GM21619 (cell line): ENCODE data around the gene GAST.
"Not testable (repeated sequence)": the region's sequence is repeated elsewhere in the genome, so short reads cannot be mapped to it uniquely, and the experiment has no call there.

ENCODE experiments used
- ATAC-seq: cut with Tn5 transposase; IDR thresholded peaks from one replicate; pipeline ENCODE4 v1.9.1; 2021; ENCODE audit not compliant: unreplicated experiment

GAST gene, protein sequence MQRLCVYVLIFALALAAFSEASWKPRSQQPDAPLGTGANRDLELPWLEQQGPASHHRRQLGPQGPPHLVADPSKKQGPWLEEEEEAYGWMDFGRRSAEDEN

GRCh38 chr17:41711669-41712400 lies at the start of gene GAST:
TSS of gene GAST (plus strand) at chr17:41712331. CDS start at chr17:41715437, 3,106 bp downstream.
- no peak for ATAC-seq

DNA sequence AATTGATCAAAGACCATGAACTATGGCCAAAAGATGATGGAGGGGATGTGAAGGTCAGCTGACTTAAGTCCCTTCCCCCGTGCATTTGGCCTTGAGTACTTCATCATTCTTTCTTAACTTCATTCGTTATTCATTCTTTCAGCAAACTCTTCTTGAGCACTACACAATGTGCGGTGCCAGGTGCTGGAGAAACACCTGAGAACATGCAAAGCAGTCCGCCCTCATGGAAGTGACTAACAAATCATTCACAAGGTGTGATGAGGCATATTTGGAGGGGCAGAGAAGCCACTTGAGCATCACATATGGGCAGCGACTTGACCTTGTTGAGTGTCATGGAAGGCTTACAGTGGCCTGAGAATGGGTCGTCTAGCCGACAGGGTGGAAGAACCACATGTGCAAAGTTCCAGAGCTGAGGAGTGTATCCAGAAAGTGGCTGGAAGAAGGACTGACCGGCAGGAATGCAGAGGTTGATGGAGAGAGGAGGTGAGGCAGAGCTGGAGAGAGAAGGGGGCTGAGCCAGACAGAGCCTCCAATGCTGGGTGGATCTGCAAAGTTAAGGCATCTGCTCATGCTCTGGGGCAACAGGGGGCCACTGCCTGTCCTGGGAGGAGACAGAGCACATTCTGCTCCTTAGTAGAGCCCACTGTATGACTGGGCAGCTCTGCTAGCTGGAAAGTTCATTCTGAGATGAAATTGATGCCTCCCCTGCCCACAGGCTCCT lies 48.5 kb upstream of the GAST start:
- no peak for ATAC-seq

GRCh38 chr17:41664172-41664457 lies 48.0 kb upstream of the GAST start:
- no peak for ATAC-seq

GRCh38 chr17:41664587-41665565 lies 47.3 kb upstream of the GAST start:
- ATAC-seq, result no peak

GRCh38 chr17:41665566-41666236 lies 46.4 kb upstream of the GAST start:
- ATAC-seq, result peak; percentile 51

DNA sequence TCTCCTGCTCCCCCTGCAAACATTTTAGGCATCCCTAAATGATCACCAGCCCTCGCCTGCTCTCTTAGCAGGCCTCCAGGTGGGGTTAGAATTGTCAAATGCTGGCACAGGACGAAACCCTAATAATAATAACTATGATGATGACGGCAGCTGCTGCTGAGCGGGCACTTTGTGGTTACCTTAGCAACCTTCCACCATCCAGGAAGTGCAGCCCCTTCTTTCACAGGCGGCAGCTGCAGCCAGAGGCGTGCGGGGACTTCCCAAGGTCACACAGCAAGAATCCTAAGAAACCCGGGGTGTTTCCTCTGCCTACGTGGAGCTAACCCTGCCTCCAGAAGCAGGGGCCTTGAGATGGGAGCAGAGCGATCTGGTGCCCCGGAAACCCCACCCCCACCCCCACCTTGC lies 45.9 kb upstream of the GAST start:
- ATAC-seq, result peak; percentile 33

DNA sequence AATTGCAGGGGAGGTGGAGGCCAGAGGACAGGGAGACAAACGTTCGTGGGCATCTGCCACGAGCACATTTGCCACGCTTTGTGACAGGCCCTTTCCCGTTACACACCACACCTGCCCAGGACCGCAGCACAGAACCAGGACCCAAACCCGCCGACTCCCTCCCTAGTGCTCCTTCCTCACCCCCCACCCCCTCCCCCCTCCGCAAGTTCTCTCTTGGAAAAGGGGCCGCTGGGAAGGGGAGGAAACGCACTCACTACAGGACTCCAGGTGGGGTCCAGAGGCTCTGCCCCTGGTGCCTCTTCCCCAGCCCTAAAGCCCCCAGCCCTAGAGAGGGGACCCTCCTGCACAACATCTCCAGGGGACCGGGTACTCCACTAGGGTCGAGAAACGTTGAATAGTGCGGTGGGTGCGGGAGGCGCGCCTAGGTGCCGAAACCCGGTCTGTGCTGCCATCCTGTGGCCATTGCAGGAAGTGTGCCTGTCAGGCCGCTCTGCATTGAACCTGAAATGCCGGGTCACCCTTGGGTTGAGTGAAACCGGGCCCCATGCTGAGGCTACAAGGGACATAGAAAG lies 45.3 kb upstream of the GAST start:
- peak; percentile 45 for ATAC-seq

- ATAC-seq, result no peak
Measured at GRCh38 chr17:41667280-41668041, 44.7 kb upstream of the GAST start.

DNA sequence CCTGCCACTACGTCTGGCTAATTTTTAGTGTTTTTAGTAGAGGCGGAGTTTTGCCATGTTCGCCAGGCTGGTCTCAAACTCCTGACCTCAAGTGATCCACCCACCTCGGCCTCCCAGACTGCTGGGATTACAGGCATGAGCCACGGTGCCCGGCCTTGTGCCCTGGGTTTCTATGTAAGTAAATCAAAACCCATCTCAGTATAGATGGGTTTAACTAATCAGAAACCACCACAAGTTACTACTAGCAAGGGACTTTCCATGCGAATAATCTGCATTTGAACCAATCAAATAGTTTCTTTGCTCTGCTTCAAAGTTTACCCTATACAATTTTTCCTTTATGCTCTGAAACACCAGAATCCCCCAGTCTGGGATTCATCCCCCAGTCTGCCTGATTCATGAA lies 40.0 kb upstream of the GAST start:
- ATAC-seq, result no peak

- ATAC-seq, result not testable (repeated sequence)
Measured at GRCh38 chr17:41675157-41676057, 36.7 kb upstream of the GAST start.

- no peak for ATAC-seq
Measured at GRCh38 chr17:41676058-41676419, 36.1 kb upstream of the GAST start.

GRCh38 chr17:41678411-41678906 lies 33.7 kb upstream of the GAST start:
- peak; percentile 4 for ATAC-seq

DNA sequence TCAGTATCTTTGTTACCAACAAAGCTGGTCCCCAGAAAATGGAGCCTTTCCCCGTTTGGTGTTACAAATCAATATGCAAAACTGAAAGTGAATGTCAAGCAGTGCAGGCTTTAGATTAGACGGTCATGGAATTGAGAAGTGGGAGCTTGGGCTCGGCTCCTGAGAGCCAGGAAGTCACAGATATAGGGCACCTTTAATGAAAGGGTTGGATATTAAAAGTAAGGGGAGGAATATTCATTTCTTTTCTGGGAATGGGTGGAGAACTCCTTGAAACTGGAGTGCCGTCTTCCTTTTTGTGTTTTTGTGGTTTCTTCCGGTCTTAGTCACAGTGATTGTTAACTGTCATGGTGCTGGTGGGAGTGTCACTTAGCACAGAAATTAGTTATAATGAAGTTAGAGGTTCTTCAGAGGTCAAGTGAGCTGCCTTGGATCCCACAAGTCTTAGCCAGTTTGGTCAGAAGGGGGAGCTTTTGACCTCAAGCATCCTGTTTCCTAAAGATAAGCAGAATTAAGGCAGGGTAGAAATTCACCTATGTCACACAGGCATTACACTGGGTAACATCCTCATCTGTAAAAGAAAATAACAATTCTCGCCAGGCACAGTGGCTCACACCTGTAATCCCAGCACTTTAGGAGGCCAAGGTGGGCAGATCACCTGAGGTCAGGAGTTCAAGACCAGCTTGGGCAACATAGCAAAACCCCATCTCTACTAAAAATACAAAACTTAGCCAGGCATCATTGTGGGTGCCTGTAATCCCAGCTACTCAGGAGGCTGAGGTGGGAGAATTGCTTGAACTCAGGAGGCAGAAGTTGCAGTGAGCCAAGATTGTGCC lies 33.0 kb upstream of the GAST start:
- ATAC-seq, result peak; percentile 74

GRCh38 chr17:41679740-41680425 lies 32.2 kb upstream of the GAST start:
- no peak for ATAC-seq

DNA sequence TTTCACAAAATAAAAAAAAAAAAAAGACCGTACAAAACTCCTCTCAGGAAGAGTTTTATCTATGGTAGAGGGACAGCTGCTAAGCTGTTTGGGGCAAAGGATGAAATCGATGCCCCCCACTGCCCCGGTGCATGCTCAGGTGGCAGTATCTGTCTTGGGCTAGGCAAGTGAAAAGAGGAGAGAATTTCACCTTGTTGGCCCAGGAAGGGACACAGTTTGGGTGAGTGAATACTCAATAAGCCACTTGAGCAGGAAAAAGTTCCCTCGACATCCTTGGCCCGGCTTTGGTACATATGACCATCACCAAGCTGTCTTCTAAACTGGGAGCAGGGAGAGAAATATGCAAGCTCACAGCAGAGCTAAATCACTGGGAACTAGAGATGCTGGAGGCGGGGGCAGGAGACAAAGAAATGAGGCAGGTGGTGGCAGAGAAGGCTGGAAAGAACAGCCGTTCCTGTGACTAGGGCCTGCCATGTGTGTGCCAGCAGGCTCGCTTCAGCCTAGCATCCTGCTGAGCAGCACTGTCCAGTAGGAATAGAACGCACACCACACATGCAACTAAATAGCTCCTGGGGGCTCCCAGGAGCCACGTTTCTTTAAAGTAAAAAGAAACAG lies 31.6 kb upstream of the GAST start:
- ATAC-seq, result no peak

DNA sequence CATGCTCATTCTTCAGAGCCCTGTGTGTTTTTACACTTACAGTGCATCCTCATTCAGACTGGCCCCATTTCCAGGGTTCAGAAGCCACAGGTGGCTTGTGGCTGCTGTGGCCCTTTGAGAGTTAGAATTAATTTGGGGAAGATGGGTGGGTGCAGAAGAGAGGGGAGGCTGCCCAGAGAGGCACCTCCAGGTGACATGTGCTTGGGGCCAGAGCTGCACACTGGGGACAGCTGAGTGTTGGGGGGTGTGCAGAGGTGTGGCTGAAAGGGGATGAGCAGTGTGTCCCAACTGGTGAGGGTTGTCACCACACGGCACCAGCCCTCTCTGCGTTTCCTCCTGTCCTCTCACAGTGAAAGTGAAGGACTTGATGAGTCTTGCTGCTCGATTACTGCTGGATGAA lies 30.4 kb upstream of the GAST start:
- ATAC-seq, result no peak

GRCh38 chr17:41682631-41683030 lies 29.5 kb upstream of the GAST start:
- ATAC-seq, result no peak
